Spleen (tissue), 7 donors: ENCODE results near the gene RPTOR.

Experiments used
- POLR2A ChIP-seq, 3 donors: fragments of 450-650 bp; IDR thresholded peaks; one replicate each; pipeline ENCODE4 v1.5.1; 2017; ENCODE audit warnings: antibody characterized with exemption in 3 of 3, mild to moderate bottlenecking in 1 of 3
- POLR2AphosphoS5 ChIP-seq, 3 donors: sonication (generic); formaldehyde crosslinking; IDR thresholded peaks; one replicate each; pipeline ENCODE4 v1.5.1; 2017; ENCODE audit warnings: antibody characterized with exemption in 3 of 3
- TF ChIP-seq, protein P1 (sequence below), 11 experiments: fragments of 200-600 bp in 7 of 11; fragments of 450-650 bp in 4 of 11; sonication (generic) in 4 of 11; IDR thresholded peaks in 8 of 11; conservative IDR thresholded peaks in 3 of 11; 1 replicate in 7 of 11; 2 replicates in 4 of 11; pipeline versions ENCODE4 v1.4.0 to v1.8.0; 2016 to 2021; ENCODE audit warnings: antibody characterized with exemption in 11 of 11, inconsistent platforms in 4 of 11, mild to moderate bottlenecking in 1 of 11
- donor health status: DM: no; HTN: no; CAD: no; lungs with moderate emphysema.
- donor health status: DM: no; HTN: no; CAD: no.
- donor health status: DM: no; HTN: no; CAD: no.

DNA sequence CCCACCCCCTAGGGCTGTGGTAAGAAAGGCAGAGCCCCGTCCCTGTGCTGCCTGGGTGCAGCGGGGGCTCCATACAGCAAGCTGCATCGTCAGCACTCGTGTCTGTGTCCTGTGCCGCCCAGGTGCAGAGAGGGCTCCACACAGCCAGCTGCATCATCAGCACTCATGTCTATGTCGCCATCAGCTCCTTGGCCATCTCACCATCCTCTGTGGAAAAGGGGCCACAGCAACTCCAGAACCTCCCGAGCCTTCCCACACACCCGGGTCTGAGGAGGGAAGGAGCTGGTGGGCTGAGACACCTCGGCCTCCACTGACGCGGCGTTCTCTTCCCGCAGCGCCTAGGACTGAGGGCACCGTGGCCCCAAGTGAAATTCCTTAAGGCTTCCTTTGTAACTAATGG is 374.1 kb downstream of the RPTOR start:
- TF ChIP-seq POLR2AphosphoS5 (IDR thresholded peaks at IDR 0.05) (no peak), POLR2A (IDR thresholded peaks at IDR 0.05) (no peak)
- TF ChIP-seq, protein P1, sequence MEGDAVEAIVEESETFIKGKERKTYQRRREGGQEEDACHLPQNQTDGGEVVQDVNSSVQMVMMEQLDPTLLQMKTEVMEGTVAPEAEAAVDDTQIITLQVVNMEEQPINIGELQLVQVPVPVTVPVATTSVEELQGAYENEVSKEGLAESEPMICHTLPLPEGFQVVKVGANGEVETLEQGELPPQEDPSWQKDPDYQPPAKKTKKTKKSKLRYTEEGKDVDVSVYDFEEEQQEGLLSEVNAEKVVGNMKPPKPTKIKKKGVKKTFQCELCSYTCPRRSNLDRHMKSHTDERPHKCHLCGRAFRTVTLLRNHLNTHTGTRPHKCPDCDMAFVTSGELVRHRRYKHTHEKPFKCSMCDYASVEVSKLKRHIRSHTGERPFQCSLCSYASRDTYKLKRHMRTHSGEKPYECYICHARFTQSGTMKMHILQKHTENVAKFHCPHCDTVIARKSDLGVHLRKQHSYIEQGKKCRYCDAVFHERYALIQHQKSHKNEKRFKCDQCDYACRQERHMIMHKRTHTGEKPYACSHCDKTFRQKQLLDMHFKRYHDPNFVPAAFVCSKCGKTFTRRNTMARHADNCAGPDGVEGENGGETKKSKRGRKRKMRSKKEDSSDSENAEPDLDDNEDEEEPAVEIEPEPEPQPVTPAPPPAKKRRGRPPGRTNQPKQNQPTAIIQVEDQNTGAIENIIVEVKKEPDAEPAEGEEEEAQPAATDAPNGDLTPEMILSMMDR (IDR thresholded peaks at IDR 0.05 in 8 of 11, conservative IDR thresholded peaks at IDR 0.05 in 3 of 11): no peak
